Immature natural killer cell (primary cell): ENCODE data around the gene PLCL1. TPM values are rescaled to one million over a fixed set of nuclear protein-coding genes. Genes with fewer than 3 reads are reported as not detected.
"Not testable (repeated sequence)": the region's sequence is repeated elsewhere in the genome, so short reads cannot be mapped to it uniquely, and the experiment has no call there.

Experiments
- DNase-seq, 3 donors: peaks; one replicate each; pipeline ENCODE4 v3.0.0; 2022; ENCODE audit warnings: mixed read lengths in 1 of 3
- H3K27ac Mint-ChIP-seq, 6 donors: one replicate each; pipeline ENCODE4 v1.8.0; 2020; ENCODE audit warnings: mixed read lengths in 6 of 6, mild to moderate bottlenecking in 5 of 6, inconsistent platforms in 4 of 6, moderate library complexity in 3 of 6
- H3K27me3 Mint-ChIP-seq, 3 donors: one replicate each; pipeline ENCODE4 v1.8.0; 2020 to 2021; ENCODE audit warnings: low read depth in 3 of 3, mild to moderate bottlenecking in 3 of 3, mixed read lengths in 3 of 3, moderate library complexity in 3 of 3, inconsistent platforms in 1 of 3
- H3K36me3 Mint-ChIP-seq, 3 donors: one replicate each; pipeline ENCODE4 v1.8.0; 2020; ENCODE audit warnings: mixed read lengths in 3 of 3, inconsistent platforms in 2 of 3, mild to moderate bottlenecking in 2 of 3
- H3K4me1 Mint-ChIP-seq, 2 donors: one replicate each; pipeline ENCODE4 v1.8.0; 2020; ENCODE audit warnings: inconsistent platforms in 2 of 2, mild to moderate bottlenecking in 2 of 2, mixed read lengths in 2 of 2, moderate library complexity in 1 of 2
- H3K4me3 Mint-ChIP-seq, 5 donors: one replicate each; pipeline ENCODE4 v1.8.0; 2020; ENCODE audit warnings: mild to moderate bottlenecking in 5 of 5, mixed read lengths in 5 of 5, inconsistent platforms in 3 of 5, moderate library complexity in 3 of 5
- H3K9me3 Mint-ChIP-seq, 6 donors: one replicate each; pipeline ENCODE4 v1.8.0; 2020; ENCODE audit warnings: mild to moderate bottlenecking in 6 of 6, mixed read lengths in 6 of 6, inconsistent platforms in 4 of 6, moderate library complexity in 3 of 6
- polyA plus RNA-seq, 3 donors: library from polyadenylated mRNA; unstranded; fragments of 300-500 nt; fragmentation: Illumina TruSeq; gene quantifications; one replicate each; pipeline ENCODE4 v1.2.3, GENCODE V29; 2021

The PLCL1 gene
- polyA plus RNA-seq, 3 donors from 2014 or later, result 0.51 to 0.53 TPM; not detected in 1

GRCh38 chr2:198164843-198165242, 360.4 kb downstream of the PLCL1 start:
- Mint-ChIP-seq H3K9me3 (peaks cover 0 to 3% (median 0%) of the 10 kb centered on the region in 6 donors), H3K4me3 (no peak overlapping the region), H3K27me3 (peaks cover 0 to 5% (median 0%) of the 10 kb centered on the region in 3 donors), H3K36me3 (no peaks in the 10 kb centered on the region), H3K4me1 (no peaks in the 10 kb centered on the region), H3K27ac (no peak overlapping the region)
- no peak for DNase-seq

GRCh38 chr2:198165289-198165688, 360.9 kb downstream of the PLCL1 start:
- Mint-ChIP-seq H3K4me1 (no peaks in the 10 kb centered on the region), H3K27me3 (peaks cover 0 to 5% (median 0%) of the 10 kb centered on the region in 3 donors), H3K27ac (no peak overlapping the region), H3K36me3 (no peaks in the 10 kb centered on the region), H3K4me3 (no peak overlapping the region), H3K9me3 (peaks cover 0 to 3% (median 0%) of the 10 kb centered on the region in 6 donors)
- DNase-seq, result no peak

GRCh38 chr2:198167346-198167745, 363.0 kb downstream of the PLCL1 start:
- H3K9me3 Mint-ChIP-seq, result peaks cover 0 to 3% (median 0%) of the 10 kb centered on the region in 6 donors
- no peak overlapping the region for H3K27ac Mint-ChIP-seq
- H3K27me3 Mint-ChIP-seq, result peaks cover 0 to 5% (median 0%) of the 10 kb centered on the region in 3 donors
- no peak for DNase-seq
- H3K36me3 Mint-ChIP-seq, result no peaks in the 10 kb centered on the region
- no peaks in the 10 kb centered on the region for H3K4me1 Mint-ChIP-seq
- no peak overlapping the region for H3K4me3 Mint-ChIP-seq

GRCh38 chr2:198168651-198169050, 364.3 kb downstream of the PLCL1 start:
- peaks cover 0 to 5% (median 0%) of the 10 kb centered on the region in 3 donors for H3K27me3 Mint-ChIP-seq
- H3K36me3 Mint-ChIP-seq, result no peaks in the 10 kb centered on the region
- no peak for DNase-seq
- H3K9me3 Mint-ChIP-seq, result no peaks in the 10 kb centered on the region
- no peak overlapping the region for H3K4me3 Mint-ChIP-seq
- no peaks in the 10 kb centered on the region for H3K4me1 Mint-ChIP-seq
- no peak overlapping the region for H3K27ac Mint-ChIP-seq

GRCh38 chr2:198173242-198173641, 368.8 kb downstream of the PLCL1 start:
- no peak overlapping the region for H3K27ac Mint-ChIP-seq
- H3K9me3 Mint-ChIP-seq, result peaks cover 0 to 7% (median 0%) of the 10 kb centered on the region in 6 donors
- peaks cover 0 to 3% (median 0%) of the 10 kb centered on the region in 3 donors for H3K27me3 Mint-ChIP-seq
- no peaks in the 10 kb centered on the region for H3K4me1 Mint-ChIP-seq
- no peak overlapping the region for H3K4me3 Mint-ChIP-seq
- DNase-seq, result no peak
- no peaks in the 10 kb centered on the region for H3K36me3 Mint-ChIP-seq

GRCh38 chr2:198173864-198174263, 369.5 kb downstream of the PLCL1 start:
- Mint-ChIP-seq H3K36me3 (no peaks in the 10 kb centered on the region), H3K27ac (no peak overlapping the region), H3K4me1 (no peaks in the 10 kb centered on the region), H3K4me3 (no peak overlapping the region), H3K27me3 (peaks cover 0 to 3% (median 0%) of the 10 kb centered on the region in 3 donors), H3K9me3 (peaks cover 0 to 9% (median under 1%) of the 10 kb centered on the region in 6 donors)
- DNase-seq, result no peak

GRCh38 chr2:198175271-198175670, 370.9 kb downstream of the PLCL1 start:
- H3K36me3 Mint-ChIP-seq, result no peaks in the 10 kb centered on the region
- H3K9me3 Mint-ChIP-seq, result peaks cover 0 to 12% (median 5%) of the 10 kb centered on the region in 6 donors
- no peak overlapping the region for H3K4me3 Mint-ChIP-seq
- H3K27ac Mint-ChIP-seq, result no peak overlapping the region
- DNase-seq, result no peak
- H3K27me3 Mint-ChIP-seq, result no peaks in the 10 kb centered on the region
- no peaks in the 10 kb centered on the region for H3K4me1 Mint-ChIP-seq

- no peaks in the 10 kb centered on the region for H3K4me1 Mint-ChIP-seq
- no peaks in the 10 kb centered on the region for H3K36me3 Mint-ChIP-seq
- no peak overlapping the region for H3K27ac Mint-ChIP-seq
- peaks cover 0 to 15% (median 8%) of the 10 kb centered on the region in 6 donors for H3K9me3 Mint-ChIP-seq
- H3K27me3 Mint-ChIP-seq, result peaks cover 0 to 2% (median 0%) of the 10 kb centered on the region in 3 donors
- DNase-seq, result no peak
- H3K4me3 Mint-ChIP-seq, result no peak overlapping the region
Observed at GRCh38 chr2:198177040-198177439, 372.6 kb downstream of the PLCL1 start.

GRCh38 chr2:198178766-198179165, 374.4 kb downstream of the PLCL1 start:
- no peak overlapping the region for H3K27ac Mint-ChIP-seq
- no peaks in the 10 kb centered on the region for H3K36me3 Mint-ChIP-seq
- peaks cover 0 to 15% (median 8%) of the 10 kb centered on the region in 6 donors for H3K9me3 Mint-ChIP-seq
- peaks cover 0 to 2% (median 0%) of the 10 kb centered on the region in 3 donors for H3K27me3 Mint-ChIP-seq
- DNase-seq, result no peak
- no peaks in the 10 kb centered on the region for H3K4me1 Mint-ChIP-seq
- H3K4me3 Mint-ChIP-seq, result no peak overlapping the region

GRCh38 chr2:198186257-198186656, 381.9 kb downstream of the PLCL1 start:
- Mint-ChIP-seq H3K4me1 (no peaks in the 10 kb centered on the region), H3K27ac (no peak overlapping the region), H3K9me3 (peaks cover 0 to 4% (median under 1%) of the 10 kb centered on the region in 6 donors), H3K36me3 (no peaks in the 10 kb centered on the region), H3K4me3 (no peak overlapping the region), H3K27me3 (peaks cover 0 to 3% (median 2%) of the 10 kb centered on the region in 3 donors)
- no peak for DNase-seq

- Mint-ChIP-seq H3K4me3 (no peak overlapping the region), H3K9me3 (peaks cover 0 to 4% (median under 1%) of the 10 kb centered on the region in 6 donors), H3K27ac (no peak overlapping the region), H3K4me1 (no peaks in the 10 kb centered on the region), H3K27me3 (peaks cover 0 to 3% (median 0%) of the 10 kb centered on the region in 3 donors), H3K36me3 (no peaks in the 10 kb centered on the region)
- no peak for DNase-seq
Observed at GRCh38 chr2:198187841-198188240, 383.4 kb downstream of the PLCL1 start.

- peaks cover 0 to 4% (median 2%) of the 10 kb centered on the region in 6 donors for H3K9me3 Mint-ChIP-seq
- no peaks in the 10 kb centered on the region for H3K4me1 Mint-ChIP-seq
- no peak for DNase-seq
- no peaks in the 10 kb centered on the region for H3K36me3 Mint-ChIP-seq
- H3K4me3 Mint-ChIP-seq, result no peak overlapping the region
- peaks cover 0 to 3% (median 0%) of the 10 kb centered on the region in 3 donors for H3K27me3 Mint-ChIP-seq
- H3K27ac Mint-ChIP-seq, result no peak overlapping the region
Observed at GRCh38 chr2:198188982-198189381, 384.6 kb downstream of the PLCL1 start.

GRCh38 chr2:198191651-198192050, 387.3 kb downstream of the PLCL1 start:
- no peak overlapping the region for H3K4me3 Mint-ChIP-seq
- DNase-seq, result no peak
- no peaks in the 10 kb centered on the region for H3K4me1 Mint-ChIP-seq
- peaks cover 0 to 3% (median 0%) of the 10 kb centered on the region in 3 donors for H3K27me3 Mint-ChIP-seq
- no peak overlapping the region for H3K27ac Mint-ChIP-seq
- peaks cover 0 to 8% (median 4%) of the 10 kb centered on the region in 6 donors for H3K9me3 Mint-ChIP-seq
- no peaks in the 10 kb centered on the region for H3K36me3 Mint-ChIP-seq

- not testable (repeated sequence) for H3K4me1 Mint-ChIP-seq, DNase-seq, H3K27me3 Mint-ChIP-seq, H3K36me3 Mint-ChIP-seq, H3K27ac Mint-ChIP-seq, H3K9me3 Mint-ChIP-seq, H3K4me3 Mint-ChIP-seq
Observed at GRCh38 chr2:198196556-198196955, 392.2 kb downstream of the PLCL1 start.
